GM23338 (cell line): Measurements from ENCODE around the gene YAP1. TPM values are rescaled to one million over a fixed set of nuclear protein-coding genes. Genes with fewer than 3 reads are reported as not detected.

Experiments used
- ATAC-seq: fragments of 200-7000 bp; cut with Tn5 transposase; 3 replicates; pipeline ENCODE4 v1.9.1; 2020
- DNase-seq: peaks from one replicate; pipeline ENCODE4 v3.0.0-alpha.2; 2015; ENCODE audit warnings: low spot score
- H2AFZ ChIP-seq: fragments of 200-600 bp; sonication (generic); 2 replicates; pipeline ENCODE4 v1.8.0; 2016; ENCODE audit warnings: antibody characterized with exemption, mild to moderate bottlenecking, moderate library complexity
- H3F3A ChIP-seq: fragments of 200-600 bp; sonication (generic); replicated peaks from 2 replicates; pipeline ENCODE4 v1.8.0; 2017; ENCODE audit warnings: antibody characterized with exemption, mixed run types, low read depth
- H3K27ac ChIP-seq: fragments of 200-600 bp; sonication (generic); 2 replicates; pipeline ENCODE4 v1.6.1; 2016; ENCODE audit warnings: low read depth
- H3K27me3 ChIP-seq: fragments of 200-600 bp; sonication (generic); 2 replicates; pipeline ENCODE4 v1.8.0; 2016; ENCODE audit warnings: mild to moderate bottlenecking, mixed run types, moderate library complexity; ENCODE audit not compliant: insufficient read depth
- H3K36me3 ChIP-seq: fragments of 200-600 bp; sonication (generic); 2 replicates; pipeline ENCODE4 v1.8.0; 2016; ENCODE audit warnings: mild to moderate bottlenecking; ENCODE audit not compliant: insufficient read depth
- H3K4me1 ChIP-seq: fragments of 200-600 bp; sonication (generic); 2 replicates; pipeline ENCODE4 v1.8.0; 2016; ENCODE audit warnings: mild to moderate bottlenecking, moderate library complexity; ENCODE audit not compliant: insufficient read depth
- H3K4me2 ChIP-seq: fragments of 200-600 bp; sonication (generic); 2 replicates; pipeline ENCODE4 v1.7.1; 2017; ENCODE audit warnings: mixed run types
- H3K4me3 ChIP-seq: fragments of 200-600 bp; sonication (generic); 2 replicates; pipeline ENCODE4 v1.6.1; 2016; ENCODE audit warnings: mixed run types
- H3K79me2 ChIP-seq: fragments of 200-600 bp; sonication (generic); replicated peaks from 2 replicates; pipeline ENCODE4 v1.8.0; 2017; ENCODE audit warnings: mild to moderate bottlenecking; ENCODE audit not compliant: insufficient read depth
- H3K9me2 ChIP-seq: fragments of 200-600 bp; sonication (generic); 2 replicates; pipeline ENCODE4 v1.8.0; 2017; ENCODE audit not compliant: insufficient read depth
- H4K20me1 ChIP-seq: fragments of 200-600 bp; sonication (generic); replicated peaks from 2 replicates; pipeline ENCODE4 v1.8.0; 2017; ENCODE audit warnings: mild to moderate bottlenecking; ENCODE audit not compliant: insufficient read depth
- H3K27ac Mint-ChIP-seq: 2 replicates; pipeline ENCODE4 v1.8.0; 2020; ENCODE audit warnings: inconsistent platforms, mild to moderate bottlenecking, moderate library complexity, mixed read lengths
- H3K27me3 Mint-ChIP-seq: 3 replicates; pipeline ENCODE4 v1.8.0; 2022; ENCODE audit warnings: low read depth, mild to moderate bottlenecking, moderate library complexity, mixed read lengths, inconsistent platforms; ENCODE audit not compliant: insufficient read depth, poor library complexity
- H3K36me3 Mint-ChIP-seq: 3 replicates; pipeline ENCODE4 v1.8.0; 2021; ENCODE audit warnings: low read depth, mild to moderate bottlenecking, inconsistent platforms, moderate library complexity, mixed read lengths
- H3K4me1 Mint-ChIP-seq: 3 replicates; pipeline ENCODE4 v1.8.0; 2020; ENCODE audit warnings: mild to moderate bottlenecking, inconsistent platforms, mixed read lengths
- H3K4me3 Mint-ChIP-seq: 3 replicates; pipeline ENCODE4 v1.8.0; 2021; ENCODE audit warnings: moderate library complexity, mild to moderate bottlenecking, inconsistent platforms, mixed read lengths
- H3K9me3 Mint-ChIP-seq: 3 replicates; pipeline ENCODE4 v1.8.0; 2020; ENCODE audit warnings: moderate library complexity, mild to moderate bottlenecking, inconsistent platforms, mixed read lengths
- CREB1 ChIP-seq: fragments of 250-450 bp; sonication (Bioruptor Pico); IDR thresholded peaks from 2 replicates; pipeline ENCODE4 v1.5.0; 2020; ENCODE audit warnings: low read depth, mild to moderate bottlenecking, moderate library complexity
- CTCF ChIP-seq, 2 experiments: fragments of 200-600 bp in 1 of 2; sonication (generic) in 1 of 2; conservative IDR thresholded peaks; 2 replicates each; pipeline versions ENCODE4 v1.5.1 to v1.6.1; 2016 to 2017; ENCODE audit warnings: antibody characterized with exemption in 2 of 2, low read depth in 2 of 2, mild to moderate bottlenecking in 2 of 2, moderate library complexity in 1 of 2
- POLR2AphosphoS5 ChIP-seq: IDR thresholded peaks from 2 replicates; pipeline ENCODE4 v1.6.1; 2016; ENCODE audit warnings: antibody characterized with exemption, low read depth
- REST ChIP-seq: IDR thresholded peaks from one replicate; pipeline ENCODE4 v1.6.1; 2018; ENCODE audit warnings: antibody characterized with exemption; ENCODE audit not compliant: unreplicated experiment
- ZNF114 ChIP-seq: fragments of 250-450 bp; sonication (Bioruptor Pico); IDR thresholded peaks from 2 replicates; pipeline ENCODE4 v1.5.0; 2020; ENCODE audit warnings: mild to moderate bottlenecking, moderate library complexity
- long read RNA-seq: library from polyadenylated mRNA; unstranded; transcript quantifications from one replicate; pipeline ENCODE4 v2.0.0, GENCODE V29; 2020; ENCODE audit not compliant: unreplicated experiment
- polyA plus RNA-seq: library from polyadenylated mRNA; unstranded; fragments of >200 nt; fragmentation: Nextera tagmentation; extraction: Ambion mirVana; gene quantifications from 2 replicates; pipeline ENCODE4 v1.2.1, GENCODE V29; 2016
- total RNA-seq: library from RNA; depleted of rRNA; stranded (reverse); fragments of >200 nt; shearing (Covaris generic); gene quantifications from 2 replicates; pipeline ENCODE4 v1.2.3, GENCODE V29; 2014; rRNA removed

Gene YAP1
- total RNA-seq: 132 and 155 TPM in 2 replicates
- polyA plus RNA-seq: 17.2 and 19.5 TPM in 2 replicates
- long read RNA-seq, partial matches to known transcripts: 0 of 2 reads
- long read RNA-seq, other reads (novel, unspliced or antisense): 2 of 2 reads

GRCh38 chr11:102109896-102110760 is at the start of gene YAP1:
Gene YAP1, plus strand, starts transcription at chr11:102110447. Its CDS starts 402 bp downstream, at chr11:102110849.
- Mint-ChIP-seq H3K4me1 (peaks cover 26% of the 10 kb centered on the region), H3K4me3 (peak within 1 kb of the TSS; percentile 97), H3K27ac (peak within 1 kb of the TSS; percentile 100), H3K9me3 (peaks cover 5% of the 10 kb centered on the region; the same call in 2 of the 3 replicates), H3K27me3 (peaks cover 8% of the 10 kb centered on the region), H3K36me3 (peaks cover 9% of the 10 kb centered on the region; the same call in 2 of the 3 replicates)
- DNase-seq (peak; percentile 95), ATAC-seq (peak; percentile 69)
- Histone ChIP-seq H3F3A (peaks cover 6% of the 10 kb centered on the region), H3K79me2 (peaks cover 35% of the 10 kb centered on the region), H4K20me1 (no peaks in the 10 kb centered on the region), H3K4me2 (peak within 1 kb of the TSS; percentile 90), H3K36me3 (no peaks in the 10 kb centered on the region), H3K4me1 (peaks cover 31% of the 10 kb centered on the region), H3K9me2 (no peaks in the 10 kb centered on the region), H3K4me3 (peak within 1 kb of the TSS; percentile 81), H3K27ac (peak within 1 kb of the TSS; percentile 100), H3K27me3 (peaks cover 10% of the 10 kb centered on the region; the same call in 1 of the 2 replicates), H2AFZ (0 out of 2 replicates have a peak within 1 kb of the TSS, but pooled peaks have one; percentile 84)
- TF ChIP-seq POLR2AphosphoS5 (peak; percentile 36), CREB1 (CRISPR knock-in tag) (no peak), REST (peak; percentile 10)

- Histone ChIP-seq H3K36me3 (no peaks in the 10 kb centered on the region), H3K27ac (no peak overlapping the region), H3K4me2 (no peak overlapping the region), H3K27me3 (no peaks in the 10 kb centered on the region), H3K4me1 (no peaks in the 10 kb centered on the region), H2AFZ (no peak overlapping the region), H3F3A (no peaks in the 10 kb centered on the region), H3K79me2 (no peaks in the 10 kb centered on the region), H3K4me3 (no peak overlapping the region), H3K9me2 (peaks cover 6% of the 10 kb centered on the region; the same call in 1 of the 2 replicates), H4K20me1 (no peaks in the 10 kb centered on the region)
- ATAC-seq: peak; percentile 59
- H3K9me3 Mint-ChIP-seq: no peaks in the 10 kb centered on the region
- no peaks in the 10 kb centered on the region for H3K36me3 Mint-ChIP-seq
- H3K4me1 Mint-ChIP-seq: no peaks in the 10 kb centered on the region
- H3K27ac Mint-ChIP-seq: no peak overlapping the region
- H3K27me3 Mint-ChIP-seq: peaks cover 3% of the 10 kb centered on the region
- peak; percentile 32 for DNase-seq
- H3K4me3 Mint-ChIP-seq: no peak overlapping the region
- TF ChIP-seq CTCF (conservative IDR thresholded peaks at IDR 0.05; ENCODE audit: low read depth in 2 of 2) (peak; percentile 36 to 57; a peak in 3 of 4 replicates), ZNF114 (CRISPR knock-in tag) (no peak)
Observed at GRCh38 chr11:102061276-102061675, 49.0 kb upstream of the YAP1 start.
